Peyer's patch (tissue), 4 donors: ENCODE data around the gene SLC17A8.

Experiments
- CTCF ChIP-seq, 6 experiments: fragments of 450-650 bp in 4 of 6; fragments of 200-600 bp in 2 of 6; sonication (generic) in 1 of 6; IDR thresholded peaks; one replicate each; pipeline ENCODE4 v1.5.1; 2017 to 2019; ENCODE audit warnings: antibody characterized with exemption in 6 of 6, mild to moderate bottlenecking in 3 of 6, moderate library complexity in 1 of 6
- POLR2A ChIP-seq, 2 donors: fragments of 450-650 bp; IDR thresholded peaks; one replicate each; pipeline ENCODE4 v1.5.1; 2017; ENCODE audit warnings: antibody characterized with exemption in 2 of 2, mild to moderate bottlenecking in 2 of 2, moderate library complexity in 2 of 2

DNA sequence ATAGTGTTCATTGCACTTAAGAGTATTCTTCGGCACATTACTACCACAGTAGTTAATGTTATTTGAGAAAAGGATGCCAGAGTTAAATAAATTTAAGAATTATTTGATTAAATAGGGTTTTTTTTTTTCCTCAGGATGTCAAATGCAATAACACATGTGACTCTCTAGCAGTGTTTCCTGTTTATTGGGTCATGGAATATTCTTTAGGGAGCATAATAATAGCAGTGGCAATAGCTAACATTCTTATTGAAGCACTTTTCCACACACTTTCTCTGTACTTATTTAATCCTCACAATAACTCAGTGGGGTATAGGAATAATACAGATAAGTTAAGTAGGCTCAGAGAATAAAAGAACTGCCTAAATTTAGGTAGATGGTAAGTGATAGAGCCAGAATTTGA, 45.6 kb upstream of the SLC17A8 start:
- TF ChIP-seq POLR2A (IDR thresholded peaks at IDR 0.05) = no peak
- no peak for TF ChIP-seq CTCF (IDR thresholded peaks at IDR 0.05)
